HG02852 (cell line): Measurements from ENCODE around the gene BLOC1S1.
"Not testable (repeated sequence)": the region's sequence is repeated elsewhere in the genome, so short reads cannot be mapped to it uniquely, and the experiment has no call there.

Experiments used
- ATAC-seq: cut with Tn5 transposase; IDR thresholded peaks from one replicate; pipeline ENCODE4 v1.9.1; 2021; ENCODE audit warnings: mild to moderate bottlenecking, moderate library complexity; ENCODE audit not compliant: unreplicated experiment

BLOC1S1 gene

GRCh38 chr12:55743406-55744339 is 27.8 kb downstream of the BLOC1S1 start:
- ATAC-seq, result peak; percentile 51

DNA sequence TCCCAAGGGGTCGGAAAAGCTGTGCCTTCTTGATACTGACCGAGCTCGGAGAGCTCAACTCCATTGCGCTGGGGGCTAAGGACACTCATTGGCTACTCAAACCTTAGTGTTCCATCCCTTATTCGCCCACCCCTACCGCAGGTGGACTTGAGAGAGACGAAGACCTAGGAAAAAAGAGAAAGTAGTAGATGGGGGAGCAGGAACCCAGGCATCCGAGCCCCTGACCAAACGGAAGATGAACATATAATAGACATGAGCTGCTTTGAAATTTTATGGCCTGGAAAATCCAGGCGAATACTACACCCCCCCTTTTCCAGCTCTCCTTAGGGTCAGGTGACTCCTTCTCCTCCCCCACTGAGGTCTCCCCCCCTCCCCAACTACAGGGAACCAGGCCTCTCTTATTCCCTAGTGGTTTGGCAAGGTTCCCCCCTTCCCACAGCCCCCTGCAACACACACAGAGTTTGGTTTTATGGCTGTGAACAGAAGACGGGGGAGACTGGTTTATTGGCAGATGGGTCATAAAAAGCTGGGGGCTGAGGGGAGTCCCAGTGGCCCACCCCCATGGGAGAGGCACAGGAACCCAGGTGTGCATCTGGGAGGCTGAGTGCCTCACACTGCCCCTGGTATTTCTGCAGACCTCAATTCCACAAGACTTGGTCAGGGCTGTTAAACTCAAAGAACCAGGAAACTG is 28.6 kb downstream of the BLOC1S1 start:
- no peak for ATAC-seq

DNA sequence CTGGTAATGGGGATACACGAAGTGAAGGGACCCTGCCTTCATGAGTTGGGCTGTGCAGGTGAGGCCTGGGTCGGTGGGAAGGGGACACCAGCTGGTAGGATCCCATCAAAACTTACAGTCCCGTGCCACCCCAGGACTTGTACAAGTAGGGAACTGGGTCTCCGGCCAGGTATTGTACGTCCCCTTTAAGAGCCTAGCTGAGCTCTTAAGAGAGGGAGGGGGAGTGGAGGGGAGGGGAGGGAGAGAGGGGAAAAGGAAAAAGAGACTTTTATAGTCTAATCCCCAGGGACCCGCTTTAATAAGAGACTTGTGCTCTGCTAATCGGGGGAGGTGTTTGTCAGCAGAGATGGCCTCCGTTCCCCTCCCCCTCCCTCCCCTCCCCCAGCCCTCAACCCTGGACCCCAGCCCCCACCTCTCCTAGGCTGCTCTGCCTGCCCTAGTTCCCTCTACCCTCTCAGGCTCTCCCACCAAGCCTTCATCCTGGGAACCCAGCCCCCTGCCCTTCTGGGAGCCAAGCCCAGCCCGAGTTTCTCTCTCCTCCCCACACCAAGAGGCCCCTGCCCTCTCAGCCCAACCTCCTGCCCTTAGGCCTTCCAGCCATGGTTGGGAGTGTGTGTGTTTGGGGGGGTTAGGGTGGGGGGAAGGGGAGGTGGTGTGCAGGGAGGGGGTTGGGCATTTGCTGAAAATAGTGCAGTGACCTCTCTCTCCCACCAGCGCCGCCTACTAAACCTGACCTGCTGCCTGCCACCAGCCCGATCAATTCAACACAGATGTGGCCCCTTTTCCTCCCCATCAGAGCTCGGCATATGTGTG is 29.7 kb downstream of the BLOC1S1 start:
- ATAC-seq, result no peak

- ATAC-seq, result no peak
Observed at GRCh38 chr12:55746174-55746912, 30.5 kb downstream of the BLOC1S1 start.

DNA sequence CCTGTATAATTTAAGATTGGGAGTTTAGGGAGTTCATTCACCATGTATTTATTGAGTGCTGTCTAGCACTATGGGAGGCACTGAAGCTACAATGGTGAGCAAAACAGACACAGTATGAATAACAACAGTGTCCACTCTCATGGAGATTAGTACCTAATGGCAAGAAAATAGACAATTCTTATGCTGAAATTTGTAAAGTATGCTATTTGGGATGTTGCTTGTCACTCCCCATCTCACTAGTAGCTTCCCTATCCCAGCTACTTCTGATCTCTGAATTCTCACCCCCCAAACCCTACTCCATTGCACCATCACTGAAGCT is 31.0 kb downstream of the BLOC1S1 start:
- ATAC-seq, result no peak

- ATAC-seq, result no peak
Observed at GRCh38 chr12:55748230-55748993, 32.6 kb downstream of the BLOC1S1 start.

- no peak for ATAC-seq
Observed at GRCh38 chr12:55755246-55755645, 39.4 kb downstream of the BLOC1S1 start.

DNA sequence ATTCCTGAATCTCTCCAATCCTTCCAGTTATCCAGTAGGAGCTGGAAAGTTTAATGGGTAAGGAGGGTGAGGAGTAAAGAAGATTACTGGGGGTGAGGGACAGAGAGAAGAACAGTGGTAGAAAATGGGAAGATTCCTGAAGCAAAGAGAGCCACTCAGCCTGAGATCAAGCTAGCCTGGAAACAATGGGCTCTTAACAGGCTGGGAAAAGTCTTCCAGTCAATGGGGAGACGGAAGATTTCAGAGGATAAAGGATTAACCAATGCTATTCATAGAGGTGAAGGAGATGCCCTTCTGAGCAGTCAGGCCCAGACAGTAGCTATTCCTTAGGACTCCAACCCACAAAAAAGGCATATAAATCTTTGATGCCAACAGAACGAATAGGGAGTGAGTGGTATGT is 41.9 kb downstream of the BLOC1S1 start:
- ATAC-seq, result no peak

GRCh38 chr12:55758575-55758974 is 42.7 kb downstream of the BLOC1S1 start:
- ATAC-seq, result not testable (repeated sequence)

DNA sequence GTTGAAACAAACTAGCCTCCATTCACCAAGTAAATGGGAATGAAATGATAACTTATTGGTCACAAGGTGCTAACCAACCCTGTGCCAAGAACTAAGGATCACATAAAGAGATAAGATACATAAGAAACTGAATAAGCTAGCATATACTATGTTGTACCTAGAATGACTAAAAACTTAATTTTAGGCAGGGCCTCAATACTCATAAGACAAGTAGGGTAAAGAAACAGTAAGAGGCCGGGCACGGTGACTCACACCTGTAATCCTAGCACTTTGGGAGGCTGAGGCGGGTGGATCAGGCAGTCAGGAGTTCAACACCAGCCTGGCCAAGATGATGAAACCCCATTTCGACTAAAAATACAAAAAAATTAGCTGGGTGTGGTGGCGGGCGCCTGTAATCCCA is 44.8 kb downstream of the BLOC1S1 start:
- no peak for ATAC-seq

GRCh38 chr12:55762646-55763045 is 46.8 kb downstream of the BLOC1S1 start:
- no peak for ATAC-seq

GRCh38 chr12:55765736-55766290 is 50.0 kb downstream of the BLOC1S1 start:
- no peak for ATAC-seq

DNA sequence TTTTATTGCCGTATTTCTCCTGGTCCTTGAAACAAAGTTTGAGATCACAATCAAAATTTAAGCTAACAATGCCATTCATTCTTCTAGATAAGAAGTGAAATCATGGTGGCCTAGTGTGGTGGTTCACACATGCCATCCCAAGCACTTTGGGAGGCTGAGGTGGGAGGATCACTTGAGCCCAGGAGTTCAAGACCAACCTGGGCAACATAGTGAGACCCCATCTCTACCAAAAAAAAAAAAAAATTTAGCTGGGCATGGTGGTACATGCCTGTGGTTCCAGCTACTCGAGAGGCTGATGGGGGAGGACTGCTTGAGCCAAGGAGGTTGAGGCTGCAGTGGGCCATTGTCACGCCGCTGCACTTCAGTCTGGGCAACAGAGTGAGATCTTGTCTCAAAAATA is 51.3 kb downstream of the BLOC1S1 start:
- ATAC-seq, result no peak
